Prostate gland (tissue), 2 donors: ENCODE data around the gene ZNF718. TPM values are rescaled to one million over a fixed set of nuclear protein-coding genes. Genes with fewer than 3 reads are reported as not detected.
"Not testable (repeated sequence)": the region's sequence is repeated elsewhere in the genome, so short reads cannot be mapped to it uniquely, and the experiment has no call there.

ENCODE experiments used
- DNase-seq: peaks from one replicate; pipeline ENCODE4 v3.0.0-alpha.2; 2019; ENCODE audit warnings: low spot score
- H3K27ac ChIP-seq, 2 donors: fragments of 200-600 bp; sonication (generic); 2 replicates each; pipeline ENCODE4 v1.5.1; 2017 to 2019
- H3K27me3 ChIP-seq: fragments of 200-600 bp; sonication (generic); replicated peaks from 2 replicates; pipeline ENCODE4 v1.5.1; 2019; ENCODE audit not compliant: insufficient read depth
- H3K36me3 ChIP-seq, 2 donors: fragments of 200-600 bp; sonication (generic); 1 replicate in 1 of 2; 2 replicates in 1 of 2; pipeline versions ENCODE4 v1.5.1 to v1.8.1; 2017 to 2019
- H3K4me1 ChIP-seq: fragments of 200-600 bp; sonication (generic); replicated peaks from 2 replicates; pipeline ENCODE4 v1.5.1; 2019
- H3K4me3 ChIP-seq, 2 donors: fragments of 200-600 bp; sonication (generic); 2 replicates each; pipeline ENCODE4 v1.5.1; 2017 to 2019
- H3K9me3 ChIP-seq: fragments of 200-600 bp; sonication (generic); 2 replicates; pipeline ENCODE4 v1.5.1; 2017
- POLR2A ChIP-seq: fragments of 450-650 bp; IDR thresholded peaks from one replicate; pipeline ENCODE4 v1.6.1; 2016; ENCODE audit warnings: antibody characterized with exemption, mild to moderate bottlenecking
- POLR2AphosphoS5 ChIP-seq: sonication (generic); formaldehyde crosslinking; IDR thresholded peaks from one replicate; pipeline ENCODE4 v1.6.1; 2017; ENCODE audit warnings: antibody characterized with exemption
- WGBS: methylation state at CpG from one replicate; pipeline ENCODE4 v1.1.5; 2018; 5-methylcytosine and 5-hydroxymethylcytosine counted together
- intact Hi-C: fragments of 100-400 bp; cut with DNase I; formaldehyde crosslinking; loops from one replicate; pipeline ENCODE4 v1.14.2; 2022
- total RNA-seq, 2 donors: library from RNA; depleted of rRNA; stranded (reverse); fragments of >200 nt; gene quantifications; one replicate each; pipeline ENCODE4 v1.1.0, GENCODE V29; 2016
- TF ChIP-seq, protein P1 (sequence below), 4 experiments: fragments of 200-600 bp in 2 of 4; fragments of 450-650 bp in 2 of 4; sonication (generic) in 2 of 4; IDR thresholded peaks; 1 replicate in 3 of 4; 2 replicates in 1 of 4; pipeline ENCODE4 v1.5.1; 2016 to 2019; ENCODE audit warnings: antibody characterized with exemption in 4 of 4, mild to moderate bottlenecking in 2 of 4, moderate library complexity in 2 of 4

Gene ZNF718
- total RNA-seq, 2 donors from 2014 or later = 13.0 to 13.7 TPM

DNA sequence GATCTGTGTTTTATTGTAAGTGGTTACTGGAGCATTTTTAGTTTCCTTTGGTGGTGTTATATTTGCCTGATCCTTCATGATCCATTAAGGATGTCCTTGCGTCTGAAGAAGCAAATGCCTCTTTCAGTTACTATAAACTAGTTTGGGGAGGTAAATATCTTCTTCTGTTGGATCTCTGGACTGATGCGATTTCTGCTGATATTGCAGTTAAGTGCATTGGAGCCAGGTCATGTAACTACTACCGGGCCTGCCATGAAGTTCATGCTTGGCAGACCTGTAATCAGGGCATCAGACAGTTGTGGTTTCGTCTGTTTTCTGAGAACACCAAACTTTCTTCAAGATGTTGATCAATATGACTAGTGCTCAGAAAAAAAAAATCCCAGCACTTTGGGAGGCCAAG, 22.9 kb downstream of the ZNF718 start:
- Histone ChIP-seq H3K27me3 (no peaks in the 10 kb centered on the region), H3K4me1 (no peaks in the 10 kb centered on the region), H3K4me3 (no peak overlapping the region), H3K27ac (no peak overlapping the region), H3K36me3 (peaks cover 0 to 8% of the 10 kb centered on the region in 2 donors), H3K9me3 (peaks cover 4% of the 10 kb centered on the region)
- 98% methylated on average over 4 of the region's 4 CpGs for WGBS
- no peak for DNase-seq
- intact Hi-C loops = no loop called here
- no peak for TF ChIP-seq POLR2AphosphoS5
- TF ChIP-seq POLR2A = no peak
- TF ChIP-seq, protein P1, sequence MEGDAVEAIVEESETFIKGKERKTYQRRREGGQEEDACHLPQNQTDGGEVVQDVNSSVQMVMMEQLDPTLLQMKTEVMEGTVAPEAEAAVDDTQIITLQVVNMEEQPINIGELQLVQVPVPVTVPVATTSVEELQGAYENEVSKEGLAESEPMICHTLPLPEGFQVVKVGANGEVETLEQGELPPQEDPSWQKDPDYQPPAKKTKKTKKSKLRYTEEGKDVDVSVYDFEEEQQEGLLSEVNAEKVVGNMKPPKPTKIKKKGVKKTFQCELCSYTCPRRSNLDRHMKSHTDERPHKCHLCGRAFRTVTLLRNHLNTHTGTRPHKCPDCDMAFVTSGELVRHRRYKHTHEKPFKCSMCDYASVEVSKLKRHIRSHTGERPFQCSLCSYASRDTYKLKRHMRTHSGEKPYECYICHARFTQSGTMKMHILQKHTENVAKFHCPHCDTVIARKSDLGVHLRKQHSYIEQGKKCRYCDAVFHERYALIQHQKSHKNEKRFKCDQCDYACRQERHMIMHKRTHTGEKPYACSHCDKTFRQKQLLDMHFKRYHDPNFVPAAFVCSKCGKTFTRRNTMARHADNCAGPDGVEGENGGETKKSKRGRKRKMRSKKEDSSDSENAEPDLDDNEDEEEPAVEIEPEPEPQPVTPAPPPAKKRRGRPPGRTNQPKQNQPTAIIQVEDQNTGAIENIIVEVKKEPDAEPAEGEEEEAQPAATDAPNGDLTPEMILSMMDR (IDR thresholded peaks at IDR 0.05) = no peak

DNA sequence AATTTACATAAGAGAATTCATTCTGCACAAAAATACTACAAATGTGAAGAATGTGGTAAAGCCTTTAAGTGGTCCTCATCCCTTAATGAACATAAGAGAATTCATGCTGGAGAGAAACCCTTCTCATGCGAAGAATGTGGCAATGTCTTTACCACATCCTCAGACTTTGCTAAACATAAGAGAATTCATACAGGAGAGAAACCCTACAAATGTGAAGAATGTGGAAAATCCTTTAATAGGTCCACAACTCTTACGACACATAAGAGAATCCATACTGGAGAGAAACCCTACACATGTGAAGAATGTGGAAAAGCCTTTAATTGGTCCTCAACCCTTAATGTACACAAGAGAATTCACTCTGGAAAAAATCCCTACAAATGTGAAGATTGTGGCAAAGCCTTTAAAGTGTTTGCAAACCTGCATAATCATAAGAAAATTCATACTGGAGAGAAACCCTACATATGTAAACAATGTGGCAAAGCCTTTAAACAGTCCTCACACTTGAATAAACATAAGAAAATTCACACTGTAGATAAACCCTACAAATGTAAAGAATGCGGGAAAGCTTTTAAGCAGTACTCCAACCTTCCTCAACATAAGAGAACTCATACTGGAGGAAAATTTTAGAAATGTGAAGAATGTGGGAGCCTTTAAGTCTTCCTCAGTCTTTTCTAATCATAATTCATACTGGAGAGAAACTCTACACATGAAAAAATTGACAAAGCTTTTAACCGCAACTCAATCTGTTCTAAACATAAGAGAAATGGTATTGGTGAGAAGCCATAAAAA, 37.4 kb downstream of the ZNF718 start:
- peaks cover 9% of the 10 kb centered on the region for H3K9me3 ChIP-seq
- TF ChIP-seq, protein P1 (IDR thresholded peaks at IDR 0.05) = no peak
- TF ChIP-seq POLR2AphosphoS5 = no peak
- TF ChIP-seq POLR2A = no peak
- H3K4me1 ChIP-seq = no peaks in the 10 kb centered on the region
- H3K4me3 ChIP-seq = no peak overlapping the region
- no peaks in the 10 kb centered on the region for H3K36me3 ChIP-seq
- no peaks in the 10 kb centered on the region for H3K27me3 ChIP-seq
- H3K27ac ChIP-seq = no peak overlapping the region
- intact Hi-C loops = no loop called here
- WGBS = 96% methylated on average over 4 of the region's 4 CpGs
- no peak for DNase-seq

DNA sequence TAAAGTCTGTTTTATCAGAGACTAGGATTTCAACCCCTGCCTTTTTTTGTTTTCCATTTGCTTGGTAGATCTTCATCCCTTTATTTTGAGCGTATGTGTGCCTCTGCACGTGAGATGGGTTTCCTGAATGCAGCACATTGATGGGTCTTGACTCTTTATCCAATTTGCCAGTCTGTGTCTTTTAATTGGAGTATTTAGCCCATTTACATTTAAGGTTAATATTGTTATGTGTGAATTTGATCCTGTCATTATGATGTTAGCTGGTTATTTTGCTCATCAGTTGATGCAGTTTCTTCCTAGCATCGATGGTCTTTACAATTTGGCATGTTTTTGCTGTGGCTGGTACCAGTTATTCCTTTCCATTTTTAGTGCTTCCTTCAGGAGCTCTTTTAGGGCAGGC, 45.3 kb downstream of the ZNF718 start:
- H3K36me3 ChIP-seq, H3K27me3 ChIP-seq, H3K27ac ChIP-seq, DNase-seq, intact Hi-C loops, H3K4me3 ChIP-seq, H3K9me3 ChIP-seq, H3K4me1 ChIP-seq: not testable (repeated sequence)
- 100% methylated on average over 3 of the region's 3 CpGs for WGBS

DNA sequence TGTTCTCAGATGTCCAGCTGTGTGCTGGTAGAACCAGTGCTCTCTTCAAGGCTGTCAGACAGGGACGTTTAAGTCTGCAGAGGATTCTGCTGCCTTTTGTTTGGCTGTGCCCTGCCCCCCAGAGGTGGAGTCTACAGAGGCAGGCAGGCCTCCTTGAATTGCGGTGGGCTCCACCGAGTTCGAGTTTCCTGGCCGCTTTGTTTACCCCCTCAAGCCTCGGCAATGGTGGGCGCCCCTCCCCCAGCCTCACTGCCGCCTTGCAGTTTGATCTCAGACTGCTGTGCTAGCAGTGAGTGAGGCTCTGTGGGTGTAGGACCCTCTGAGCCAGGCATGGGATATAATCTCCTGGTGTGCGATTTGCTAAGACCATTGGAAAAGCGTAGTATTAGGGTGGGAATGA, 47.0 kb downstream of the ZNF718 start:
- H3K27me3 ChIP-seq, DNase-seq, intact Hi-C loops, H3K36me3 ChIP-seq, H3K27ac ChIP-seq, H3K4me3 ChIP-seq, H3K4me1 ChIP-seq, H3K9me3 ChIP-seq: not testable (repeated sequence)
- 97% methylated on average over 10 of the region's 10 CpGs for WGBS

DNA sequence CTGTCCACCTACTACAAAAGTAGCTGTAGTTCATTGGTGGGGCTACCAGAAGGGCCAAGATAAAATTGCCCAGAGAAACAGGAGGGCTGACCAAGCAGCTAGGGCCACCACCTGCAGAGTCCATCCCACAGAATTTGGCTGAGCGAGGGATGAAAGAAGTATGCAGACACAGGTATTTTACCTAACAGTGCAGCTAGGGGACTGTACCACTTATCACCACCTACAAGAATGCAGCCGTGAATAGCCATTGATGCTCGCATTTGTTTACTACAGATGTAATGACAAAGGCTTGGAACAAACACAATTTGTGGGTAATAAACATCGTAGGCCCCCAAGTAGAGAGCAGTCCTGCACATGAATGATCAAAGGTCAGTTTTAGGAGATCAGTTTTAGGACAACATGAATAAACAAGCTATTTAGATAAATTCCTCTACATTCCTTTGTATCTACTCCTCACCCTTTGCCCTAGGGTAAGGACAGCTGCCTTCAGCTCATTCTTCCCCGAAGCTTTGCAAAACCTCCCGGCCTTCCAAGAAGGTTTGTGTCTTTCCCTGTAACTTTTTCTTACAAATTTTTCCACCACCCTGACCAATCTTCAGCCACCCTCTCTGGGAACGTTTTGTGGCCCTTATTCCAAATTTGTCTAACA, 49.5 kb downstream of the ZNF718 start:
- Histone ChIP-seq H3K36me3 (no peaks in the 10 kb centered on the region), H3K27me3 (no peaks in the 10 kb centered on the region), H3K27ac (no peak overlapping the region), H3K4me3 (no peak overlapping the region), H3K4me1 (no peaks in the 10 kb centered on the region), H3K9me3 (no peaks in the 10 kb centered on the region)
- TF ChIP-seq, protein P1 (IDR thresholded peaks at IDR 0.05) = no peak
- TF ChIP-seq POLR2A (no peak), POLR2AphosphoS5 (no peak)
- WGBS = 79% methylated on average over 7 of the region's 7 CpGs
- intact Hi-C loops = no loop called here
- DNase-seq = no peak

DNA sequence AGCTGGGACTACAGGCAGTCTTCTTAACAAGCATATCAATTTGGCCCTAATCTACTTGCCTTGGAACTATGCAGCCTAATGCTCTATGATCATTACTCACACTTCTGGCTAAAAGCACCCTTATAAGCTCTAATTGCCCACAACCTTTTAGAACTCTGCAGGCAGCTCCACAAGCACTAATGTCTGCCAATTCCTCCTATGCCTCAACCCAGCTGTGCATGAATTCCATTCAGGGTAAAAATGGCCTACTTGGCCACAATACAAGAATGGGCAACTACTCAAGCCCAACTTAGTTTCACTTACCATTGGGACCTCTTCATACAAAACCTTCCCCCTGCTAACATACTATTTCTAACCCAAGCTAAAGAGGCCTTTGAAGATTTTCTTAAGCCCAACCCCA, 51.7 kb downstream of the ZNF718 start:
- TF ChIP-seq POLR2A (no peak), POLR2AphosphoS5 (no peak)
- TF ChIP-seq, protein P1 (IDR thresholded peaks at IDR 0.05) = no peak
- Histone ChIP-seq H3K9me3 (no peaks in the 10 kb centered on the region), H3K4me3 (no peak overlapping the region), H3K36me3 (no peaks in the 10 kb centered on the region), H3K27me3 (no peaks in the 10 kb centered on the region), H3K4me1 (no peaks in the 10 kb centered on the region), H3K27ac (no peak overlapping the region)
- intact Hi-C loops = no loop called here
- no peak for DNase-seq
